GM12878 (cell line): ENCODE measurements around the gene HOOK2. TPM values are rescaled to one million over a fixed set of nuclear protein-coding genes. Genes with fewer than 3 reads are reported as not detected.
A peak's percentile ranks its signal among the peaks of the same experiment; 100 is the strongest.

Source experiments
- BMI1 ChIP-seq: fragments of 450-650 bp; IDR thresholded peaks from 2 replicates; pipeline ENCODE4 v1.6.1; 2016; ENCODE audit warnings: mild to moderate bottlenecking, moderate library complexity, borderline replicate concordance
- ETV6 ChIP-seq, 2 experiments: fragments of 450-650 bp in 1 of 2; IDR thresholded peaks in 1 of 2; conservative IDR thresholded peaks in 1 of 2; 2 replicates each; pipeline ENCODE4 v1.6.1; 2014; ENCODE audit warnings: antibody characterized with exemption in 1 of 2, borderline replicate concordance in 1 of 2, low read depth in 1 of 2, mild to moderate bottlenecking in 1 of 2, moderate library complexity in 1 of 2
- FOXM1 ChIP-seq: IDR thresholded peaks from 2 replicates; pipeline ENCODE4 v1.6.1; 2012; ENCODE audit warnings: low read depth, mild to moderate bottlenecking, inconsistent platforms, low read length, moderate library complexity
- GABPA ChIP-seq: IDR thresholded peaks from 2 replicates; pipeline ENCODE4 v1.6.1; 2014; ENCODE audit warnings: antibody characterized with exemption, low read depth, mild to moderate bottlenecking, inconsistent platforms
- IKZF2 ChIP-seq, 2 experiments: fragments of 450-650 bp; IDR thresholded peaks; 2 replicates each; pipeline ENCODE4 v1.6.1; 2017; ENCODE audit warnings: mild to moderate bottlenecking in 2 of 2, moderate library complexity in 2 of 2
- IRF3 ChIP-seq: fragments of 450-650 bp; IDR thresholded peaks from 2 replicates; pipeline ENCODE4 v1.6.1; 2014; ENCODE audit warnings: mild to moderate bottlenecking
- IRF4 ChIP-seq: IDR thresholded peaks from 2 replicates; pipeline ENCODE4 v1.6.1; 2011; ENCODE audit warnings: low read depth, low read length
- LARP7 ChIP-seq: fragments of 450-650 bp; IDR thresholded peaks from 2 replicates; pipeline ENCODE4 v1.6.1; 2017; ENCODE audit warnings: mild to moderate bottlenecking
- NFXL1 ChIP-seq: fragments of 450-650 bp; IDR thresholded peaks from 2 replicates; pipeline ENCODE4 v1.6.1; 2017; ENCODE audit warnings: antibody characterized with exemption, mild to moderate bottlenecking, borderline replicate concordance
- NFYA ChIP-seq: IDR thresholded peaks from 2 replicates; pipeline ENCODE4 v1.6.1; 2011; ENCODE audit warnings: low read depth, mild to moderate bottlenecking, low read length, improper control_type of control experiment, borderline replicate concordance
- NR2C1 ChIP-seq: fragments of 450-650 bp; IDR thresholded peaks from 2 replicates; pipeline ENCODE4 v1.6.1; 2017; ENCODE audit warnings: antibody characterized with exemption, mild to moderate bottlenecking, moderate library complexity
- RAD21 ChIP-seq: IDR thresholded peaks from 2 replicates; pipeline ENCODE4 v1.6.1; 2011; ENCODE audit warnings: mild to moderate bottlenecking, low read depth, low read length, moderate library complexity; ENCODE audit not compliant: insufficient read depth
- RB1 ChIP-seq: fragments of 450-650 bp; formaldehyde crosslinking; IDR thresholded peaks from 2 replicates; pipeline ENCODE4 v1.6.1; 2017; ENCODE audit warnings: mild to moderate bottlenecking, borderline replicate concordance
- RBBP5 ChIP-seq: fragments of 200-600 bp; sonication (generic); conservative IDR thresholded peaks from 2 replicates; pipeline ENCODE4 v1.6.1; 2016
- STAT1 ChIP-seq: fragments of 450-650 bp; conservative IDR thresholded peaks from 2 replicates; pipeline ENCODE4 v1.6.1; 2014; ENCODE audit warnings: antibody characterized with exemption, mild to moderate bottlenecking
- YY1 ChIP-seq: IDR thresholded peaks from 2 replicates; pipeline ENCODE4 v1.6.1; 2011; ENCODE audit warnings: low read depth, mild to moderate bottlenecking, low read length
- ZNF24 ChIP-seq: fragments of 450-650 bp; IDR thresholded peaks from 2 replicates; pipeline ENCODE4 v1.6.1; 2017; ENCODE audit warnings: antibody characterized with exemption, mild to moderate bottlenecking
- ZNF274 ChIP-seq: IDR thresholded peaks from one replicate; pipeline ENCODE4 v1.8.0; 2011; ENCODE audit not compliant: insufficient read length, insufficient read depth
- ZNF384 ChIP-seq: IDR thresholded peaks from 2 replicates; pipeline ENCODE4 v1.6.1; 2012; ENCODE audit warnings: low read depth, mild to moderate bottlenecking, low read length, improper control_type of control experiment, borderline replicate concordance
- polyA plus RNA-seq, 11 experiments: library from polyadenylated mRNA; depleted of rRNA in 4 of 11; unstranded in 6 of 11; stranded (reverse) in 5 of 11; fragments of >200 nt; fragmentation: Nextera tagmentation in 4 of 11; fragmentation: Illumina TruSeq in 1 of 11; extraction: Ambion mirVana in 4 of 11; extraction: Trizol in 1 of 11; gene quantifications; 1 replicate in 1 of 11; 2 replicates in 10 of 11; pipeline versions ENCODE4 v1.2.1 to v1.2.3, GENCODE V29; 2011 to 2016; ENCODE audit warnings: inconsistent platforms in 2 of 11, missing spikeins in 2 of 11, low read depth in 1 of 11
- total RNA-seq, 4 experiments: library from RNA; depleted of rRNA in 3 of 4; stranded (reverse); fragments of >200 nt in 3 of 4; fragmentation: Illumina TruSeq in 1 of 4; extraction: Trizol in 1 of 4; gene quantifications; 2 replicates each; pipeline versions ENCODE4 v1.2.1 to v1.2.3, GENCODE V29; 2013 to 2021
- TF ChIP-seq, protein P1 (sequence below): fragments of 450-650 bp; IDR thresholded peaks from 2 replicates; pipeline ENCODE4 v1.6.1; 2017; ENCODE audit warnings: mild to moderate bottlenecking, moderate library complexity
- TF ChIP-seq, protein P2 (sequence below), 3 experiments: IDR thresholded peaks in 2 of 3; conservative IDR thresholded peaks in 1 of 3; 2 replicates each; pipeline ENCODE4 v1.5.1; 2011; ENCODE audit warnings: low read depth in 3 of 3, low read length in 3 of 3, mild to moderate bottlenecking in 3 of 3, control low read depth in 2 of 3, moderate library complexity in 2 of 3, inconsistent platforms in 1 of 3, mixed read lengths in 1 of 3; ENCODE audit not compliant: control insufficient read depth in 2 of 3, insufficient read depth in 1 of 3; ENCODE audit errors: extremely low read depth in 1 of 3

The HOOK2 gene
- total and polyA plus RNA-seq, 10 of the 15 experiments (the other 5 are each of a cell fraction or from before 2014, with no cell fraction given): 1.5 to 9.6 (median 6.2) TPM

GRCh38 chr19:12792051-12792852 lies 16.9 kb upstream of the HOOK2 start (continued):
- TF ChIP-seq FOXM1 (no peak), LARP7 (peak; percentile 91), RBBP5 (no peak), ETV6 (conservative IDR thresholded peaks at IDR 0.05 in 1 of 2, IDR thresholded peaks at IDR 0.05 in 1 of 2; ENCODE audit: borderline replicate concordance in 1 of 2, low read depth in 1 of 2) (no peak), NFYA (no peak), GABPA (no peak), RB1 (no peak), BMI1 (no peak), RAD21 (no peak), ZNF274 (no peak), ZNF384 (no peak), STAT1 (no peak), YY1 (peak; percentile 75), NFXL1 (no peak), IRF4 (no peak), IRF3 (no peak), IKZF2 (IDR thresholded peaks at IDR 0.05) (no peak), ZNF24 (no peak), NR2C1 (peak; percentile 80)
- TF ChIP-seq, protein P1, sequence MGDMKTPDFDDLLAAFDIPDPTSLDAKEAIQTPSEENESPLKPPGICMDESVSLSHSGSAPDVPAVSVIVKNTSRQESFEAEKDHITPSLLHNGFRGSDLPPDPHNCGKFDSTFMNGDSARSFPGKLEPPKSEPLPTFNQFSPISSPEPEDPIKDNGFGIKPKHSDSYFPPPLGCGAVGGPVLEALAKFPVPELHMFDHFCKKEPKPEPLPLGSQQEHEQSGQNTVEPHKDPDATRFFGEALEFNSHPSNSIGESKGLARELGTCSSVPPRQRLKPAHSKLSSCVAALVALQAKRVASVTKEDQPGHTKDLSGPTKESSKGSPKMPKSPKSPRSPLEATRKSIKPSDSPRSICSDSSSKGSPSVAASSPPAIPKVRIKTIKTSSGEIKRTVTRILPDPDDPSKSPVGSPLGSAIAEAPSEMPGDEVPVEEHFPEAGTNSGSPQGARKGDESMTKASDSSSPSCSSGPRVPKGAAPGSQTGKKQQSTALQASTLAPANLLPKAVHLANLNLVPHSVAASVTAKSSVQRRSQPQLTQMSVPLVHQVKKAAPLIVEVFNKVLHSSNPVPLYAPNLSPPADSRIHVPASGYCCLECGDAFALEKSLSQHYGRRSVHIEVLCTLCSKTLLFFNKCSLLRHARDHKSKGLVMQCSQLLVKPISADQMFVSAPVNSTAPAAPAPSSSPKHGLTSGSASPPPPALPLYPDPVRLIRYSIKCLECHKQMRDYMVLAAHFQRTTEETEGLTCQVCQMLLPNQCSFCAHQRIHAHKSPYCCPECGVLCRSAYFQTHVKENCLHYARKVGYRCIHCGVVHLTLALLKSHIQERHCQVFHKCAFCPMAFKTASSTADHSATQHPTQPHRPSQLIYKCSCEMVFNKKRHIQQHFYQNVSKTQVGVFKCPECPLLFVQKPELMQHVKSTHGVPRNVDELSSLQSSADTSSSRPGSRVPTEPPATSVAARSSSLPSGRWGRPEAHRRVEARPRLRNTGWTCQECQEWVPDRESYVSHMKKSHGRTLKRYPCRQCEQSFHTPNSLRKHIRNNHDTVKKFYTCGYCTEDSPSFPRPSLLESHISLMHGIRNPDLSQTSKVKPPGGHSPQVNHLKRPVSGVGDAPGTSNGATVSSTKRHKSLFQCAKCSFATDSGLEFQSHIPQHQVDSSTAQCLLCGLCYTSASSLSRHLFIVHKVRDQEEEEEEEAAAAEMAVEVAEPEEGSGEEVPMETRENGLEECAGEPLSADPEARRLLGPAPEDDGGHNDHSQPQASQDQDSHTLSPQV: no peak
- TF ChIP-seq, protein P2, sequence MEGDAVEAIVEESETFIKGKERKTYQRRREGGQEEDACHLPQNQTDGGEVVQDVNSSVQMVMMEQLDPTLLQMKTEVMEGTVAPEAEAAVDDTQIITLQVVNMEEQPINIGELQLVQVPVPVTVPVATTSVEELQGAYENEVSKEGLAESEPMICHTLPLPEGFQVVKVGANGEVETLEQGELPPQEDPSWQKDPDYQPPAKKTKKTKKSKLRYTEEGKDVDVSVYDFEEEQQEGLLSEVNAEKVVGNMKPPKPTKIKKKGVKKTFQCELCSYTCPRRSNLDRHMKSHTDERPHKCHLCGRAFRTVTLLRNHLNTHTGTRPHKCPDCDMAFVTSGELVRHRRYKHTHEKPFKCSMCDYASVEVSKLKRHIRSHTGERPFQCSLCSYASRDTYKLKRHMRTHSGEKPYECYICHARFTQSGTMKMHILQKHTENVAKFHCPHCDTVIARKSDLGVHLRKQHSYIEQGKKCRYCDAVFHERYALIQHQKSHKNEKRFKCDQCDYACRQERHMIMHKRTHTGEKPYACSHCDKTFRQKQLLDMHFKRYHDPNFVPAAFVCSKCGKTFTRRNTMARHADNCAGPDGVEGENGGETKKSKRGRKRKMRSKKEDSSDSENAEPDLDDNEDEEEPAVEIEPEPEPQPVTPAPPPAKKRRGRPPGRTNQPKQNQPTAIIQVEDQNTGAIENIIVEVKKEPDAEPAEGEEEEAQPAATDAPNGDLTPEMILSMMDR (IDR thresholded peaks at IDR 0.05 in 2 of 3, conservative IDR thresholded peaks at IDR 0.05 in 1 of 3; ENCODE audit: control insufficient read depth in 2 of 3, extremely low read depth in 1 of 3, insufficient read depth in 1 of 3, low read depth in 3 of 3, low read length in 3 of 3): no peak
